ENCODE results near the gene PACS2. TPM values are rescaled to one million over a fixed set of nuclear protein-coding genes. Genes with fewer than 3 reads are reported as not detected.
"Not testable (repeated sequence)": the region's sequence is repeated elsewhere in the genome, so short reads cannot be mapped to it uniquely, and the experiment has no call there.

Gene PACS2
- polyA plus RNA-seq, 2 donors = 17.8 to 39.2 TPM

GRCh38 chr14:105323663-105324062, 9.1 kb downstream of the PACS2 start:
- Histone ChIP-seq H3K27me3 (ENCODE audit: control insufficient read depth in 1 of 2, insufficient read depth in 2 of 2, low read length in 2 of 2) (no peaks in the 10 kb centered on the region), H3K27ac (ENCODE audit: low read depth in 2 of 2, low read length in 1 of 2) (no peak overlapping the region), H3K4me3 (ENCODE audit: low read depth in 1 of 2, low read length in 2 of 2) (no peak overlapping the region), H3K4me1 (ENCODE audit: control insufficient read depth in 2 of 2, insufficient read depth in 2 of 2, low read length in 1 of 2) (peaks cover 0 to 8% of the 10 kb centered on the region in 2 donors), H3K36me3 (ENCODE audit: control insufficient read depth in 2 of 2, insufficient read depth in 2 of 2, low read length in 1 of 2) (peaks cover 0 to 2% of the 10 kb centered on the region in 2 donors), H3K9me3 (ENCODE audit: control insufficient read depth in 2 of 2, insufficient read depth in 1 of 2, low read depth in 1 of 2, low read length in 1 of 2) (no peaks in the 10 kb centered on the region)
- 89 to 91% methylated on average over 13 of the region's 13 CpGs for WGBS, 2 donors

DNA sequence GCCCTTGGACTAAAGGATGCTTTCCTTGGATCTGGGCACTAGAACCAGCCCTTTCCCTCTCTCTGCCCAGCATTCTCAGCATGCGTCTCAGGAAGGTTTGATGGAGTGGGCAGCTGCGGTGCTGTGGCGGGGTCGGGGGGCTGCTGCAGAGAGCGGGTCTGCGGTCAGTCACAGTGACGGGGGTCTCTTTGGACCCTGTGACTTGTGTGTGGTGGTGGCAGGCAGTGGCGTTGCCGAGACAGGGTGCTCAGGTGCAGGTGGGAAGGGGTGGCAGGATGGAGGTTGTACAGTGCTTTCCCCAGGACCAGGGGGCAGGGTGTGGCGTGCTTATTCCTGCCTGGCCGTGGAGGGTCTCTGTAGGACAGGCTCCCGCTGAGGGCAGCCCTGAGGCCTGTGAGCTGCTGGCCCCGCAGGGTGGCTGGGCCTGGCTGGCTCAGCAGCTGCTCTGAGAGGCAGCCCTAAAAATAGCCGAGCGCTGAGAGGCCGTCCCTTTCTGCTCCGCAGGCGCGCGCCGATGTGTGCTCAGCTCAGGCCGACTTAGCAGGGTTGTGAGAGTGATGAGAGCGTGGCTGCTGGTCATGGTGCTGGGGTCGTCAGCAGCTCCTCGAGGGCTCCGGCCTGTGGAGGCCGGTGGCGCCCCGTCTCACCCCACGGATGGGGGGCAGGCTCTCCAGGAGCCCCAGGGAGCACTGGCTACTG, 9.7 kb downstream of the PACS2 start:
- H3K27ac ChIP-seq (ENCODE audit: low read depth in 2 of 2, low read length in 1 of 2) = no peak overlapping the region
- WGBS, 2 donors = 89% methylated on average over 28 to 30 of the region's 30 CpGs
- no peaks in the 10 kb centered on the region for H3K27me3 ChIP-seq (ENCODE audit: control insufficient read depth in 1 of 2, insufficient read depth in 2 of 2, low read length in 2 of 2)
- H3K4me3 ChIP-seq (ENCODE audit: low read depth in 1 of 2, low read length in 2 of 2) = no peak overlapping the region
- peaks cover 3 to 8% of the 10 kb centered on the region in 2 donors for H3K4me1 ChIP-seq (ENCODE audit: control insufficient read depth in 2 of 2, insufficient read depth in 2 of 2, low read length in 1 of 2)
- peaks cover 0 to 2% of the 10 kb centered on the region in 2 donors for H3K36me3 ChIP-seq (ENCODE audit: control insufficient read depth in 2 of 2, insufficient read depth in 2 of 2, low read length in 1 of 2)
- no peaks in the 10 kb centered on the region for H3K9me3 ChIP-seq (ENCODE audit: control insufficient read depth in 2 of 2, insufficient read depth in 1 of 2, low read depth in 1 of 2, low read length in 1 of 2)

DNA sequence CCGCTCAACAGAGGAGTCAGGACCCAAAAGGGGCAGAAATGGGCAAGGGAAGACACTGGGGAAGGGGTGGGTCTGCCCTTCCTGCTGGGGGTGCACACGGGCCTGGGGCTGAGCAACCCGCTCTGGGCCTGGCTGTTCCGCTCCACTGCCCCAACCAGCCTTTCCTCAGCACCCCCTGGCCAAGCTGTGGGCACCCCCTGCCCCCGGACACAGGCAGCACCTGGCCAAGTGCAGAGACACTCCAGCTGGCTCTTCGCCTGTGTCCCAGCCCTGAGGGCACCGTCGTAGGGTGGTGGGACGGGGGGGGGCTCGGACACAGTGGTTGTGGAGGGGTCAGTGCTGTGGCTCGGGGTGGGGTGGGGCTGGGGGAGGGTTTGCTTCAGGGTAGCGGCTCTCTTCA, 10.3 kb downstream of the PACS2 start:
- Histone ChIP-seq H3K27me3 (ENCODE audit: control insufficient read depth in 1 of 2, insufficient read depth in 2 of 2, low read length in 2 of 2) (no peaks in the 10 kb centered on the region), H3K36me3 (ENCODE audit: control insufficient read depth in 2 of 2, insufficient read depth in 2 of 2, low read length in 1 of 2) (peaks cover 0 to 2% of the 10 kb centered on the region in 2 donors), H3K4me3 (ENCODE audit: low read depth in 1 of 2, low read length in 2 of 2) (no peak overlapping the region), H3K9me3 (ENCODE audit: control insufficient read depth in 2 of 2, insufficient read depth in 1 of 2, low read depth in 1 of 2, low read length in 1 of 2) (no peaks in the 10 kb centered on the region), H3K27ac (ENCODE audit: low read depth in 2 of 2, low read length in 1 of 2) (no peak overlapping the region), H3K4me1 (ENCODE audit: control insufficient read depth in 2 of 2, insufficient read depth in 2 of 2, low read length in 1 of 2) (peaks cover 3 to 13% of the 10 kb centered on the region in 2 donors)
- 69% methylated on average over 12 of the region's 12 CpGs for WGBS, 2 donors

DNA sequence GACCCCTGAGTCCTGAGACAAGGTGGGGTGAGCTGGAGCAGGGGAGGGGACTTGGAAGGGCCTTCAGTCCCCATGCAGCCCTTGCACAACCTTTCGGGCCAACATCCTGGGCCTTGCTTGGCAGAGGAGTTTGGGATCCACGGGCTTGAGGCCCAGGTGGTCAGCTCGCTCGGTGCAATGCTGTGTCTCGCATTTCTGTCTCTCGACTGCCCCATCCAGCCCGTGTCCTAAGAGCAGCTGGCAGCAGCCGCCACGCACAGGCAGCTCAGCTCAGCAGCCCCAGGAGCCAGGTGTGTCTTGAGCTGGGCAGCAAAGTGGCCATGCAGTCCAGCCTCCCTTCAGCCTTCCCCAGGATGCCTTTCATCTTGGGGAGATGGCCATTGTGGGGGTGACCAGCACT, 10.8 kb downstream of the PACS2 start:
- Histone ChIP-seq H3K27me3 (ENCODE audit: control insufficient read depth in 1 of 2, insufficient read depth in 2 of 2, low read length in 2 of 2) (no peaks in the 10 kb centered on the region), H3K9me3 (ENCODE audit: control insufficient read depth in 2 of 2, insufficient read depth in 1 of 2, low read depth in 1 of 2, low read length in 1 of 2) (no peaks in the 10 kb centered on the region), H3K4me3 (ENCODE audit: low read depth in 1 of 2, low read length in 2 of 2) (no peak overlapping the region), H3K27ac (ENCODE audit: low read depth in 2 of 2, low read length in 1 of 2) (no peak overlapping the region), H3K4me1 (ENCODE audit: control insufficient read depth in 2 of 2, insufficient read depth in 2 of 2, low read length in 1 of 2) (peaks cover 4 to 15% of the 10 kb centered on the region in 2 donors), H3K36me3 (ENCODE audit: control insufficient read depth in 2 of 2, insufficient read depth in 2 of 2, low read length in 1 of 2) (peaks cover 0 to 2% of the 10 kb centered on the region in 2 donors)
- 87 to 90% methylated on average over 9 of the region's 9 CpGs for WGBS, 2 donors

GRCh38 chr14:105325716-105326567, 11.4 kb downstream of the PACS2 start:
- H3K9me3 ChIP-seq (ENCODE audit: control insufficient read depth in 2 of 2, insufficient read depth in 1 of 2, low read depth in 1 of 2, low read length in 1 of 2) = no peaks in the 10 kb centered on the region
- no peak overlapping the region for H3K27ac ChIP-seq (ENCODE audit: low read depth in 2 of 2, low read length in 1 of 2)
- no peaks in the 10 kb centered on the region for H3K27me3 ChIP-seq (ENCODE audit: control insufficient read depth in 1 of 2, insufficient read depth in 2 of 2, low read length in 2 of 2)
- H3K4me1 ChIP-seq (ENCODE audit: control insufficient read depth in 2 of 2, insufficient read depth in 2 of 2, low read length in 1 of 2) = peaks cover 5 to 19% of the 10 kb centered on the region in 2 donors
- peaks cover 0 to 2% of the 10 kb centered on the region in 2 donors for H3K36me3 ChIP-seq (ENCODE audit: control insufficient read depth in 2 of 2, insufficient read depth in 2 of 2, low read length in 1 of 2)
- H3K4me3 ChIP-seq (ENCODE audit: low read depth in 1 of 2, low read length in 2 of 2) = no peak overlapping the region
- WGBS, 2 donors = 85 to 89% methylated on average over 27 of the region's 27 CpGs

DNA sequence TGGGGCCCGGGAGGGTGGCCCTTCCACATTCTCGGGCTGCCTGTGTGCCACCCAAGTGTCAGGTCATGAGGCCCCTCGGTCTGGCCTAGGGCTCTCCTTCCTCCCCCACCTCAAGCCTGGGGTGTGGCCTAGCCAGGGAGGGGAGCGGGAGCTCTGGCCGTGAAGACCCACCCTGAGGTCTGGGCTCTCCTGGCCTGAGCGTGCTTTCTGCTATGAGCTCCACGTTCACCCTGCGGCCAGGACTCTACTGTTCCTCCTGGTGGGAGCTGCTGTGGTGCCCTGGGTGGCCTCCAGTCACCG, 12.0 kb downstream of the PACS2 start:
- H3K4me1 ChIP-seq (ENCODE audit: control insufficient read depth in 2 of 2, insufficient read depth in 2 of 2, low read length in 1 of 2) = peaks cover 5 to 19% of the 10 kb centered on the region in 2 donors
- H3K27ac ChIP-seq (ENCODE audit: low read depth in 2 of 2, low read length in 1 of 2) = no peak overlapping the region
- H3K9me3 ChIP-seq (ENCODE audit: control insufficient read depth in 2 of 2, insufficient read depth in 1 of 2, low read depth in 1 of 2, low read length in 1 of 2) = no peaks in the 10 kb centered on the region
- peaks cover 0 to 2% of the 10 kb centered on the region in 2 donors for H3K36me3 ChIP-seq (ENCODE audit: control insufficient read depth in 2 of 2, insufficient read depth in 2 of 2, low read length in 1 of 2)
- H3K4me3 ChIP-seq (ENCODE audit: low read depth in 1 of 2, low read length in 2 of 2) = no peak overlapping the region
- no peaks in the 10 kb centered on the region for H3K27me3 ChIP-seq (ENCODE audit: control insufficient read depth in 1 of 2, insufficient read depth in 2 of 2, low read length in 2 of 2)
- WGBS, 2 donors = 73 to 83% methylated on average over 8 to 9 of the region's 9 CpGs

DNA sequence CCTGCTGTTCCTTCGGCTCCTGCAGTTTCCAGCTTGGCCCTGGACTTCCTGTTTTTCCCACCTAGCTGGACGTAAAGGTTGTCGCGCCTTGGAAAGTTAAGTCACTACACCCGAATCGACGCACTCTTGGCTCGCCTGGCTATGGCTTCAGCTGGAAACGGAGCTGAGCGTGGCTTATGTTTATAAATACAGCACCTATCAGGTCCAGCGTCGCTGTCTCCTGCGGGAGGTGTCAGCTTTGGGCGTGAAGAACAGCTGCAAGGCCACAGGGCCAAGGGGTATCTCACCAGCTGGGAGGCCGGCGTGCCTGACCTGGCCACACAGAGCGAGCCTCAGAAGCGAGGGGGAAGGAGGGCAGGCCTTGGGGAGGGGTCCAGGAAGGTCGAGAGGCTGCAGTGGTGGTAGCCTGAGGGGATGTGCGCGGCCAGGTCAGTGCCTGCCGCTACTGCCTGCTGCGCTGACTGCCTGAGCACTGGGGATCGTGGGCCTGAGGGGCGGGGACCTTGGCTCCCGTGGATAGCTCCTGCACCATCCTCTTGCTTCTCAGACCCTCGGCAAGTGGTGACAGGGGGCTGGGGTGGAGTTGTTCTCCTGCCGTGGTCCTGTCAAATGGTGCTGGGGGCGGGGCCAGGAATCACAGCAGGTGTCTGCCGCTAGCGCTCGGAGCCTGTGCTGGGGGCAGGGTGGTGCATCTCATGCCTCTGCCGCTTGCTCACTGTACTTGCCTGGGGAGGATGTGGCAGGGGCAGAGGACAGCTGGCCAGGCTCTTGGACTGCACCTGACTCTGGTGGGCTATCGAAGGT, 12.5 kb downstream of the PACS2 start:
- H3K4me1 ChIP-seq (ENCODE audit: control insufficient read depth in 2 of 2, insufficient read depth in 2 of 2, low read length in 1 of 2) = peaks cover 5 to 19% of the 10 kb centered on the region in 2 donors
- no peak overlapping the region for H3K27ac ChIP-seq (ENCODE audit: low read depth in 2 of 2, low read length in 1 of 2)
- H3K9me3 ChIP-seq (ENCODE audit: control insufficient read depth in 2 of 2, insufficient read depth in 1 of 2, low read depth in 1 of 2, low read length in 1 of 2) = no peaks in the 10 kb centered on the region
- H3K36me3 ChIP-seq (ENCODE audit: control insufficient read depth in 2 of 2, insufficient read depth in 2 of 2, low read length in 1 of 2) = peaks cover 0 to 2% of the 10 kb centered on the region in 2 donors
- no peaks in the 10 kb centered on the region for H3K27me3 ChIP-seq (ENCODE audit: control insufficient read depth in 1 of 2, insufficient read depth in 2 of 2, low read length in 2 of 2)
- 74 to 82% methylated on average over 34 of the region's 34 CpGs for WGBS, 2 donors
- H3K4me3 ChIP-seq (ENCODE audit: low read depth in 1 of 2, low read length in 2 of 2) = no peak overlapping the region

DNA sequence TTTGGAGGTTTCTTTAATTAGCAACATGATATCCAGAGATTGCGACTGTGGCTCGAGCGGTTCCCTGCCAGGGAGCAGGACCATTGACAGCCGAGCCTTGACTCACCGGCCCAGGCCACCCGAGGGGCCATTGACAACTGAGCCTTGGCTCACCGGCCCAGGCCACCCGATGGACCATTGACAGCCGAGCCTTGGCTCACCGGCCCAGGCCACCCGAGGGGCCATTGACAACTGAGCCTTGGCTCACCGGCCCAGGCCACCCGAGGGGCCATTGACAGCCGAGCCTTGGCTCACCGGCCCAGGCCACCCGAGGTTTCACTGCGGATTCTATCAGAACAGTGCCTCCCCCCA, 13.1 kb downstream of the PACS2 start:
- H3K36me3 ChIP-seq (ENCODE audit: control insufficient read depth in 2 of 2, insufficient read depth in 2 of 2, low read length in 1 of 2); H3K4me3 ChIP-seq (ENCODE audit: low read depth in 1 of 2, low read length in 2 of 2); H3K27ac ChIP-seq (ENCODE audit: low read depth in 2 of 2, low read length in 1 of 2); H3K9me3 ChIP-seq (ENCODE audit: control insufficient read depth in 2 of 2, insufficient read depth in 1 of 2, low read depth in 1 of 2, low read length in 1 of 2); H3K27me3 ChIP-seq (ENCODE audit: control insufficient read depth in 1 of 2, insufficient read depth in 2 of 2, low read length in 2 of 2): not testable (repeated sequence)
- H3K4me1 ChIP-seq (ENCODE audit: control insufficient read depth in 2 of 2, insufficient read depth in 2 of 2, low read length in 1 of 2) = peaks cover 5 to 19% of the 10 kb centered on the region in 2 donors
- WGBS, 2 donors = 83 to 84% methylated on average over 17 of the region's 17 CpGs

DNA sequence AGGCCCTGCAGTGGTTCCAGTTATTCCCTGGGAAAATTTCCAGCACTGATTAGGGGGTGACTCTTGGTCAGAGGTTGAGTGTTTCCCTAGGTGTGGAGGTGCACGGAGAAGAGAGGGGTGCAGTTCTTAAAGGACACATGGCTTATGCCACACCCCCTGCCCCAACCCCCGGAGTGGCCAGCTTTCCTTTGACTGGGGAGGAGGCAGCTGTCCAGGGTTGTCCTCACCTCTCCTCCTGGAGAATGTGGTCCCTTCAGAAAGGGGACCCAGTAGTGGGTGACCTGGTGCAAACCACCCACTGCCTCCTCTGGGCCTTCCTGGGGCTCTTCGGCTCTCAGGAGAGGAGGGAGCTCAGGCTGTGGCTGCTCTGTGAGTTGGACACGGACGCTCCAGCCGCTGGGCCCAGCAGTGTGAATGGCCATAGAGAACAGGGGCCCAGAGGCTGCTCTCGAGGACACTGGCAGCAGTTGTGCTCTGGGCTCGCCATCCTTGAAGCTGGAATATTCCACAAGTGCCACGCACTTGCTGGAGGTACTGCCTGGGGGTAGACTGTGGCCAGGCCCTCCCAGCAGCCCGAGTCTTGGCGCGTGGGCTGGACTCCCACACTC, 13.6 kb downstream of the PACS2 start:
- 79 to 84% methylated on average over 12 of the region's 12 CpGs for WGBS, 2 donors
- Histone ChIP-seq H3K4me1 (ENCODE audit: control insufficient read depth in 2 of 2, insufficient read depth in 2 of 2, low read length in 1 of 2) (peaks cover 6 to 21% of the 10 kb centered on the region in 2 donors), H3K4me3 (ENCODE audit: low read depth in 1 of 2, low read length in 2 of 2) (no peak overlapping the region), H3K36me3 (ENCODE audit: control insufficient read depth in 2 of 2, insufficient read depth in 2 of 2, low read length in 1 of 2) (peaks cover 0 to 2% of the 10 kb centered on the region in 2 donors), H3K27ac (ENCODE audit: low read depth in 2 of 2, low read length in 1 of 2) (no peak overlapping the region), H3K9me3 (ENCODE audit: control insufficient read depth in 2 of 2, insufficient read depth in 1 of 2, low read depth in 1 of 2, low read length in 1 of 2) (no peaks in the 10 kb centered on the region), H3K27me3 (ENCODE audit: control insufficient read depth in 1 of 2, insufficient read depth in 2 of 2, low read length in 2 of 2) (no peaks in the 10 kb centered on the region)

All from esophagus (tissue), 2 donors.